GM23338 (cell line): ENCODE data around the gene ZNF562.
"Not testable (repeated sequence)": the region's sequence is repeated elsewhere in the genome, so short reads cannot be mapped to it uniquely, and the experiment has no call there.

Experiments used
- CREB1 ChIP-seq: fragments of 250-450 bp; sonication (Bioruptor Pico); IDR thresholded peaks from 2 replicates; pipeline ENCODE4 v1.5.0; 2020; ENCODE audit warnings: low read depth, mild to moderate bottlenecking, moderate library complexity
- CTCF ChIP-seq, 2 experiments: fragments of 200-600 bp in 1 of 2; sonication (generic) in 1 of 2; conservative IDR thresholded peaks; 2 replicates each; pipeline versions ENCODE4 v1.5.1 to v1.6.1; 2016 to 2017; ENCODE audit warnings: antibody characterized with exemption in 2 of 2, low read depth in 2 of 2, mild to moderate bottlenecking in 2 of 2, moderate library complexity in 1 of 2
- ETS1 ChIP-seq: IDR thresholded peaks from 2 replicates; pipeline ENCODE4 v1.6.1; 2016; ENCODE audit warnings: antibody characterized with exemption
- EZH2 ChIP-seq: fragments of 200-600 bp; sonication (generic); IDR thresholded peaks from one replicate; pipeline ENCODE4 v1.8.0; 2017; ENCODE audit warnings: antibody characterized with exemption, mild to moderate bottlenecking, low read depth; ENCODE audit not compliant: unreplicated experiment
- EZH2phosphoT487 ChIP-seq: fragments of 200-600 bp; sonication (generic); IDR thresholded peaks from one replicate; pipeline ENCODE4 v1.8.1; 2018; ENCODE audit warnings: antibody characterized with exemption; ENCODE audit not compliant: unreplicated experiment
- POLR2AphosphoS5 ChIP-seq: IDR thresholded peaks from 2 replicates; pipeline ENCODE4 v1.6.1; 2016; ENCODE audit warnings: antibody characterized with exemption, low read depth
- REST ChIP-seq: IDR thresholded peaks from one replicate; pipeline ENCODE4 v1.6.1; 2018; ENCODE audit warnings: antibody characterized with exemption; ENCODE audit not compliant: unreplicated experiment

- TF ChIP-seq EZH2; EZH2phosphoT487; CTCF (conservative IDR thresholded peaks at IDR 0.05; ENCODE audit: low read depth in 2 of 2); CREB1; POLR2AphosphoS5; ETS1; REST: not testable (repeated sequence)
Observed at GRCh38 chr19:9679996-9680395, 5.1 kb upstream of the ZNF562 start.
